Panc1 (cell line): ENCODE results near the gene PDK2. TPM values are rescaled to one million over a fixed set of nuclear protein-coding genes. Genes with fewer than 3 reads are reported as not detected.

ENCODE experiments used
- ATAC-seq: fragments of 200-7000 bp; cut with Tn5 transposase; 2 replicates; pipeline ENCODE4 v1.9.1; 2020; ENCODE audit warnings: mild to moderate bottlenecking, moderate library complexity
- BruUV-seq: library from RNA; stranded (reverse); fragments of 400-500 nt; replicated peaks from 2 replicates; lab custom pipeline; 2021; lab: Mats Ljungman, UMichigan
- CTCF ChIA-PET: fragments of 300-600 bp; sonication (Branson Sonifier 250); formaldehyde crosslinking; loops from one replicate; lab custom pipeline; 2022; ENCODE audit warnings: antibody characterized with exemption; lab: Charles Lee
- POLR2A ChIA-PET: fragments of 300-600 bp; sonication (Branson Sonifier 250); formaldehyde crosslinking; loops from one replicate; lab custom pipeline; 2022; ENCODE audit warnings: antibody characterized with exemption; lab: Charles Lee
- DNase-seq: peaks from one replicate; pipeline ENCODE4 v3.0.0-alpha.2; 2010; ENCODE audit warnings: low read depth, low spot score
- H3K27ac ChIP-seq: 2 replicates; pipeline ENCODE4 v1.5.1; 2011; ENCODE audit warnings: mild to moderate bottlenecking, low read length, inconsistent platforms
- H3K27me3 ChIP-seq: fragments of 200-500 bp; sonication (Bioruptor generic); 2 replicates; pipeline ENCODE4 v1.6.0; 2014; ENCODE audit warnings: low read length, inconsistent platforms; ENCODE audit not compliant: control insufficient read depth, insufficient read depth
- H3K36me3 ChIP-seq: fragments of 200-500 bp; sonication (Bioruptor generic); 2 replicates; pipeline ENCODE4 v1.5.1; 2014; ENCODE audit warnings: inconsistent platforms, mild to moderate bottlenecking, low read length, moderate library complexity; ENCODE audit not compliant: control insufficient read depth, insufficient read depth
- H3K4me1 ChIP-seq: 2 replicates; pipeline ENCODE4 v1.5.1; 2011; ENCODE audit warnings: inconsistent platforms, mild to moderate bottlenecking, low read length, moderate library complexity; ENCODE audit not compliant: control insufficient read depth, insufficient read depth
- H3K4me3 ChIP-seq, 2 experiments: 2 replicates each; pipeline ENCODE4 v1.5.1; 2011 to 2012; ENCODE audit warnings: low read depth in 2 of 2, low read length in 2 of 2, mild to moderate bottlenecking in 2 of 2, inconsistent platforms in 1 of 2, moderate library complexity in 1 of 2
- H3K9me3 ChIP-seq: fragments of 200-500 bp; sonication (Bioruptor generic); 2 replicates; pipeline ENCODE4 v1.5.1; 2014; ENCODE audit warnings: low read depth, mild to moderate bottlenecking, inconsistent platforms, low read length, moderate library complexity; ENCODE audit not compliant: control insufficient read depth, insufficient read depth
- POLR2AphosphoS5 ChIP-seq: IDR thresholded peaks from 2 replicates; pipeline ENCODE4 v1.6.1; 2012; ENCODE audit warnings: mild to moderate bottlenecking, low read depth, low read length, moderate library complexity
- SIN3A ChIP-seq: IDR thresholded peaks from 2 replicates; pipeline ENCODE4 v1.6.1; 2012; ENCODE audit warnings: low read depth, mild to moderate bottlenecking, low read length, moderate library complexity, borderline replicate concordance; ENCODE audit not compliant: insufficient read depth
- TCF7L2 ChIP-seq: IDR thresholded peaks from 2 replicates; pipeline ENCODE4 v1.6.1; 2011; ENCODE audit warnings: mild to moderate bottlenecking, low read depth, low read length, inconsistent platforms
- in situ Hi-C: cut with HindIII; loops from 2 replicates; pipeline ENCODE4 v1.10.0; 2016; ENCODE audit warnings: low sequenced_read_pairs, low pct_unique_long_range_greater_than_20kb
- intact Hi-C: fragments of 100-400 bp; cut with micrococcal nuclease; formaldehyde crosslinking; loops from one replicate; pipeline ENCODE4 v1.10.0; 2022; ENCODE audit not compliant: unreplicated experiment
- total RNA-seq: library from RNA; stranded (reverse); gene quantifications from one replicate; pipeline ENCODE4 v1.2.1, GENCODE V29; 2021; ENCODE audit not compliant: unreplicated experiment
- TF ChIP-seq, protein P1 (sequence below): fragments of 450-650 bp; IDR thresholded peaks from 2 replicates; pipeline ENCODE4 v1.5.1; 2017; ENCODE audit warnings: mild to moderate bottlenecking
- TF ChIP-seq, protein P2 (sequence below), 2 experiments: IDR thresholded peaks; 2 replicates each; pipeline ENCODE4 v1.6.1; 2011 to 2012; ENCODE audit warnings: low read depth in 2 of 2, control low read depth in 1 of 2, low read length in 1 of 2, mild to moderate bottlenecking in 1 of 2, moderate library complexity in 1 of 2; ENCODE audit not compliant: insufficient read depth in 1 of 2

PDK2 gene
- total RNA-seq, 1 experiment from 2014 or later, result 46.0 TPM

DNA sequence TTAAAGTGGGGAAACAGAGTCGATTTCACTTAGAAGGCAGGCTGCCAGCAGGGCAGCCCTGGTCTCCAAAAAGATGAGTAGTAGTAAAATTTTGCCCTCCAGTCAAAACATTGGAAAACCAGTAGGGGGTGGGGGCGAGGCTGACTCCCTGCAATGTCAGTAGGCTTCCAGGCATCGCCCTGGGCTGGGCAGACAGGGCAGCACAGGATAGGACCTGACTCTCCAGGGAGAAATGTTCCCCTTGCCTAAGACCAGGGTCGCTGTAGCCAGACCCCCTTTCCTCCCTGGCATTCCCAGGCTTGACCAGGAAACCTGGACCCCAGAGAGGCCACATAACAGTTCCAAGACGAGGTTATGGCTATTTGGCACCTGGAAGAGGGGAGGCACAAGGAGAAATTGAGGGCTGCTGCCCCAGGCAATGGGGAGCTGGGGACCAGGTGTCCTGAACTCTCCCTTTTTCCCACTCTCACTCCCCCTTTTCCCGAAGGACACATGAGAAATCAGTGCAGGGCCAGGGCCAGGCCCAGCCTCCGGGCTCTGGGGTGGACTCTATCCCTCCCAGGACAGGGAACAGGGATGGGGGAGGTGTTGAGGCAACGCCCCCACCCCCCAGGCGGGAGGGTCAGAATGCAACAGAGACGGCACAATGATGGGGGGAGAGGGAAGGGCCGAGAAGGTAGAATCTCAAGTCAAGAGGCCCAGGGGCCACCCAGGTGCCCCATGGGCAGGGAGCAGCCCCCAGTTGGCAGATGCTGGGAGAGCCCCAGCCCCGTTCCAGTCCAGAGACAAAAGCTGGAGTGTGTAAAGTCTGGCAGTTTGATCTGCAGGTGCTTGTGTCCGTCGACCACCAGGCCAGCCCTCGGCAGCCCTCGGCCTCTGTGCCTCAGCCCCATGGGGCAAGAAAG is 39.3 kb downstream of the PDK2 start:
- peaks cover 13% of the 10 kb centered on the region for H3K36me3 ChIP-seq
- H3K4me3 ChIP-seq, result no peak overlapping the region
- ChIA-PET POLR2A (no interaction called here), CTCF (no interaction called here)
- DNase-seq, result no peak
- TF ChIP-seq TCF7L2 (no peak), SIN3A (no peak), POLR2AphosphoS5 (no peak)
- TF ChIP-seq, protein P1, sequence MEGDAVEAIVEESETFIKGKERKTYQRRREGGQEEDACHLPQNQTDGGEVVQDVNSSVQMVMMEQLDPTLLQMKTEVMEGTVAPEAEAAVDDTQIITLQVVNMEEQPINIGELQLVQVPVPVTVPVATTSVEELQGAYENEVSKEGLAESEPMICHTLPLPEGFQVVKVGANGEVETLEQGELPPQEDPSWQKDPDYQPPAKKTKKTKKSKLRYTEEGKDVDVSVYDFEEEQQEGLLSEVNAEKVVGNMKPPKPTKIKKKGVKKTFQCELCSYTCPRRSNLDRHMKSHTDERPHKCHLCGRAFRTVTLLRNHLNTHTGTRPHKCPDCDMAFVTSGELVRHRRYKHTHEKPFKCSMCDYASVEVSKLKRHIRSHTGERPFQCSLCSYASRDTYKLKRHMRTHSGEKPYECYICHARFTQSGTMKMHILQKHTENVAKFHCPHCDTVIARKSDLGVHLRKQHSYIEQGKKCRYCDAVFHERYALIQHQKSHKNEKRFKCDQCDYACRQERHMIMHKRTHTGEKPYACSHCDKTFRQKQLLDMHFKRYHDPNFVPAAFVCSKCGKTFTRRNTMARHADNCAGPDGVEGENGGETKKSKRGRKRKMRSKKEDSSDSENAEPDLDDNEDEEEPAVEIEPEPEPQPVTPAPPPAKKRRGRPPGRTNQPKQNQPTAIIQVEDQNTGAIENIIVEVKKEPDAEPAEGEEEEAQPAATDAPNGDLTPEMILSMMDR, result no peak
- TF ChIP-seq, protein P2, sequence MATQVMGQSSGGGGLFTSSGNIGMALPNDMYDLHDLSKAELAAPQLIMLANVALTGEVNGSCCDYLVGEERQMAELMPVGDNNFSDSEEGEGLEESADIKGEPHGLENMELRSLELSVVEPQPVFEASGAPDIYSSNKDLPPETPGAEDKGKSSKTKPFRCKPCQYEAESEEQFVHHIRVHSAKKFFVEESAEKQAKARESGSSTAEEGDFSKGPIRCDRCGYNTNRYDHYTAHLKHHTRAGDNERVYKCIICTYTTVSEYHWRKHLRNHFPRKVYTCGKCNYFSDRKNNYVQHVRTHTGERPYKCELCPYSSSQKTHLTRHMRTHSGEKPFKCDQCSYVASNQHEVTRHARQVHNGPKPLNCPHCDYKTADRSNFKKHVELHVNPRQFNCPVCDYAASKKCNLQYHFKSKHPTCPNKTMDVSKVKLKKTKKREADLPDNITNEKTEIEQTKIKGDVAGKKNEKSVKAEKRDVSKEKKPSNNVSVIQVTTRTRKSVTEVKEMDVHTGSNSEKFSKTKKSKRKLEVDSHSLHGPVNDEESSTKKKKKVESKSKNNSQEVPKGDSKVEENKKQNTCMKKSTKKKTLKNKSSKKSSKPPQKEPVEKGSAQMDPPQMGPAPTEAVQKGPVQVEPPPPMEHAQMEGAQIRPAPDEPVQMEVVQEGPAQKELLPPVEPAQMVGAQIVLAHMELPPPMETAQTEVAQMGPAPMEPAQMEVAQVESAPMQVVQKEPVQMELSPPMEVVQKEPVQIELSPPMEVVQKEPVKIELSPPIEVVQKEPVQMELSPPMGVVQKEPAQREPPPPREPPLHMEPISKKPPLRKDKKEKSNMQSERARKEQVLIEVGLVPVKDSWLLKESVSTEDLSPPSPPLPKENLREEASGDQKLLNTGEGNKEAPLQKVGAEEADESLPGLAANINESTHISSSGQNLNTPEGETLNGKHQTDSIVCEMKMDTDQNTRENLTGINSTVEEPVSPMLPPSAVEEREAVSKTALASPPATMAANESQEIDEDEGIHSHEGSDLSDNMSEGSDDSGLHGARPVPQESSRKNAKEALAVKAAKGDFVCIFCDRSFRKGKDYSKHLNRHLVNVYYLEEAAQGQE (IDR thresholded peaks at IDR 0.05; ENCODE audit: insufficient read depth in 1 of 2, low read depth in 2 of 2, low read length in 1 of 2), result no peak
- no peaks in the 10 kb centered on the region for H3K9me3 ChIP-seq
- no peak overlapping the region for H3K27ac ChIP-seq
- in situ Hi-C loops, result no loop called here
- intact Hi-C loops, result no loop called here
- H3K4me1 ChIP-seq, result peaks cover 22% of the 10 kb centered on the region
- BruUV-seq, result TSS peak; percentile 82
- no peak for ATAC-seq
- no peaks in the 10 kb centered on the region for H3K27me3 ChIP-seq

DNA sequence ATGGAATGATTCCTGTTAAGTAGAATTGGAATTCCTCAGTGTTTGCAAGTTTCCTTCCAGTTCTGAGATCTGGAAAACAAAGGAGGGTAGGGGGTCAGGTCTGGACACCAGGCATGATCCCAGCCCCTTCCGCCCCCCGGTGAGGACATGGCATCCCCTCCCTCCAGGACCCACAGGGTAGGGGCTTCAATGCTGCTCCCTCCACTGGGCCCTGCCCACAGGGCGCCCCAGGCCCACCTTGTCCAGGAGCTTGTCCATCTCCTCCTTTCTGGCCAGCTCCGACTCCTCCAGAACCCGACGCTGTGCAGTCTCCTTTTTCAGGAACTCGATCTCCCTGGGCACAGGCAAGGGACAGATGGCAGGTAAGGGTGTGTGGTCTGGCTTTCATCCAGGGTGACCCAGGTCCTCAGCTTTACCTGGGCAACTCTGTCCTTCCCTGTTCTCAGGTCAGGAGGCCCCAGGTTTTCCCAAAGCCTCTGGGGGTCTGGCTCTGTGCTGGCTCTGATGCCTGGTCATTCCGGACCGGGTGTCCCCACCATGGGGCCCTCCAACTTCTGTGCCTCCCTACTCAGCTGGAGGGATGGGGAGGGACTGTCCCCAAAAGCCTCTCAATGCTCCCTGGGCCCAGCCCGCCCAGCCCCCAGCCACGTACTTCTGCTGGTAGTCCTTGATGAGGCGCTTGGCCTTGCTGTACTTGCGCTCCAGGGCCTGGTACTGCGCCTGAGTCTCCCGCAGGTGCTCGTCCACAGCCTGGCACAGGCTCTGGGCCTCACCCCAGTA is 40.4 kb downstream of the PDK2 start:
- DNase-seq (no peak), ATAC-seq (no peak)
- peaks cover 23% of the 10 kb centered on the region for H3K4me1 ChIP-seq
- no peaks in the 10 kb centered on the region for H3K9me3 ChIP-seq
- intact Hi-C loops (no loop called here), in situ Hi-C loops (no loop called here)
- POLR2A ChIA-PET, result no interaction called here
- peaks cover 18% of the 10 kb centered on the region for H3K36me3 ChIP-seq
- CTCF ChIA-PET, result interaction anchor here (0.6 kb wide), 1 partner anchor 43 kb away, joined by 5 read pairs; no protein-coding TSS in a partner anchor
- no TSS peak for BruUV-seq
- H3K27ac ChIP-seq, result no peak overlapping the region
- TF ChIP-seq SIN3A, result no peak
- no peak for TF ChIP-seq TCF7L2
- no peak for TF ChIP-seq POLR2AphosphoS5
- TF ChIP-seq, protein P1, result no peak
- TF ChIP-seq, protein P2 (IDR thresholded peaks at IDR 0.05; ENCODE audit: insufficient read depth in 1 of 2, low read depth in 2 of 2, low read length in 1 of 2), result no peak
- H3K4me3 ChIP-seq, result no peak overlapping the region
- no peaks in the 10 kb centered on the region for H3K27me3 ChIP-seq
